BE2C (cell line): ENCODE measurements around the gene RAP1GDS1.
"Not testable (repeated sequence)": the region's sequence is repeated elsewhere in the genome, so short reads cannot be mapped to it uniquely, and the experiment has no call there.

Experiments
- DNase-seq: peaks from one replicate; pipeline ENCODE4 v3.0.0-alpha.2; 2020
- H3K27me3 ChIP-seq: fragments of 250-450 bp; sonication (Bioruptor Pico); 2 replicates; pipeline ENCODE4 v1.5.1; 2020; ENCODE audit warnings: mild to moderate bottlenecking
- H3K36me3 ChIP-seq: fragments of 250-450 bp; sonication (Bioruptor Pico); 2 replicates; pipeline ENCODE4 v1.5.1; 2020; ENCODE audit warnings: mild to moderate bottlenecking
- H3K4me1 ChIP-seq: fragments of 250-450 bp; sonication (Bioruptor Pico); 2 replicates; pipeline ENCODE4 v1.5.1; 2020
- H3K4me3 ChIP-seq: 2 replicates; pipeline ENCODE4 v1.5.1; 2011; ENCODE audit warnings: low read depth, low read length
- H3K9me3 ChIP-seq: fragments of 250-450 bp; sonication (Bioruptor Pico); 2 replicates; pipeline ENCODE4 v1.5.1; 2020
- CTCF ChIP-seq: IDR thresholded peaks from 2 replicates; pipeline ENCODE4 v1.5.1; 2012; ENCODE audit warnings: mild to moderate bottlenecking, low read depth, low read length

Gene RAP1GDS1

GRCh38 chr4:98387345-98388026 lies 126.3 kb downstream of the RAP1GDS1 start:
- Histone ChIP-seq H3K9me3 (no peaks in the 10 kb centered on the region), H3K4me1 (no peaks in the 10 kb centered on the region), H3K36me3 (no peaks in the 10 kb centered on the region), H3K4me3 (no peak overlapping the region), H3K27me3 (no peaks in the 10 kb centered on the region)
- DNase-seq, result no peak
- TF ChIP-seq CTCF, result no peak

- Histone ChIP-seq H3K27me3 (no peaks in the 10 kb centered on the region), H3K4me3 (no peak overlapping the region), H3K4me1 (no peaks in the 10 kb centered on the region), H3K9me3 (no peaks in the 10 kb centered on the region), H3K36me3 (no peaks in the 10 kb centered on the region; the same call in 1 of the 2 replicates)
- no peak for DNase-seq
- TF ChIP-seq CTCF, result no peak
These were observed 132.9 kb downstream of the RAP1GDS1 start for GRCh38 chr4:98394134-98394533.

- H3K9me3 ChIP-seq, result no peaks in the 10 kb centered on the region; the same call in 1 of the 2 replicates
- H3K36me3 ChIP-seq, result no peaks in the 10 kb centered on the region
These were observed 138.7 kb downstream of the RAP1GDS1 start for GRCh38 chr4:98399915-98400314.

GRCh38 chr4:98406819-98407218 lies 145.6 kb downstream of the RAP1GDS1 start:
- no peaks in the 10 kb centered on the region for H3K9me3 ChIP-seq
- H3K4me1 ChIP-seq, result peaks cover 2% of the 10 kb centered on the region; the same call in 1 of the 2 replicates
- H3K36me3 ChIP-seq, result no peaks in the 10 kb centered on the region; the same call in none of the 2 replicates
- no peak for DNase-seq
- H3K27me3 ChIP-seq, result no peaks in the 10 kb centered on the region
- TF ChIP-seq CTCF, result no peak
- H3K4me3 ChIP-seq, result no peak overlapping the region

More at GRCh38 chr4:98399915-98400314, 138.7 kb downstream of the RAP1GDS1 start:
- Histone ChIP-seq H3K27me3 (no peaks in the 10 kb centered on the region), H3K4me1 (peaks cover 2% of the 10 kb centered on the region), H3K4me3 (no peak overlapping the region)
- DNase-seq, result no peak
- no peak for TF ChIP-seq CTCF

- peaks cover 3% of the 10 kb centered on the region for H3K36me3 ChIP-seq
- TF ChIP-seq CTCF, result no peak
- H3K27me3 ChIP-seq, result no peaks in the 10 kb centered on the region
- H3K4me1 ChIP-seq, result no peaks in the 10 kb centered on the region
- no peak overlapping the region for H3K4me3 ChIP-seq
- DNase-seq, result no peak
- no peaks in the 10 kb centered on the region for H3K9me3 ChIP-seq
These were observed 150.5 kb downstream of the RAP1GDS1 start for GRCh38 chr4:98411731-98412130.

GRCh38 chr4:98416844-98417243 lies 155.7 kb downstream of the RAP1GDS1 start:
- Histone ChIP-seq H3K27me3 (no peaks in the 10 kb centered on the region), H3K36me3 (peaks cover 31% of the 10 kb centered on the region), H3K4me3 (no peak overlapping the region), H3K9me3 (no peaks in the 10 kb centered on the region), H3K4me1 (no peaks in the 10 kb centered on the region)
- no peak for TF ChIP-seq CTCF
- no peak for DNase-seq

GRCh38 chr4:98420151-98420550 lies 159.0 kb downstream of the RAP1GDS1 start:
- not testable (repeated sequence) for H3K9me3 ChIP-seq, H3K27me3 ChIP-seq, H3K4me1 ChIP-seq, DNase-seq, H3K4me3 ChIP-seq
- H3K36me3 ChIP-seq, result peaks cover 48% of the 10 kb centered on the region
